ENCODE data around the gene PLEKHA6.

DNA sequence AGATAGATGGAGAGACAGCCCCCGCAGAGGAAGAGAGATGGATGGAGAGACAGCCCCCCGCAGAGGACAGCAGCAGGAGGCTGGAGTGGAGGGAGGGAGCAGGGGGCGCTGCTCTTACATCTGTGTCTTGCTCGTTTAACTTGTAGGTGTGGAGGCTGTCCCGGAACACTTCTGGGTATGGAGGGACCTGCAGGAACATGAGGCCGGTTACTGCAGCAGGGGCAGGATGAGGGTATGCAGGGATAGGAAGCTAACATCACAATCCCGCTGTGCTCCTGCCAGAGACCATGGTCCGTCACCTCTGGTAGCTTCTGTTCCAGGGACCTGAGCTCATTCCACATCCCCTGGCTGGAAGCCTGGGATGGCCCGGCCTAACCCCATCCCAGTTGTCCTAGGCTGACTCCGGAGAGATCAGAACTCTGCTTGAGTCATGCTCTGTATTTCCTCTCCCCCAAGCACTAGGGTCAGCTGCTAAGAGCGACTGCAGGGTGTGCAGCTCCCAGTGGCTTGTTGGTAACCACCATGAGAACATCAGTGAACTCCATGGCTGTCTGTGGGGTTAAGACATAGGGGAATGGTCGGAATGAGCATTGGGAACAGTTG lies 109.2 kb downstream of the PLEKHA6 start:
- no peak for TF ChIP-seq CTCF (IDR thresholded peaks at IDR 0.05)
- no peak for TF ChIP-seq POLR2A (IDR thresholded peaks at IDR 0.05)
- TF ChIP-seq POLR2AphosphoS5 (IDR thresholded peaks at IDR 0.05) = no peak

Measured in prostate gland (tissue), 2 donors.